NB4 (cell line): ENCODE results near the gene RABEPK.

Experiments
- CTCF ChIP-seq: IDR thresholded peaks from one replicate; pipeline ENCODE4 v1.5.1; 2012; ENCODE audit warnings: low read depth, low read length
- MYC ChIP-seq: IDR thresholded peaks from 2 replicates; pipeline ENCODE4 v1.6.1; 2011; ENCODE audit warnings: low read depth, low read length
- POLR2A ChIP-seq: IDR thresholded peaks from 2 replicates; pipeline ENCODE4 v1.6.1; 2011; ENCODE audit warnings: mild to moderate bottlenecking; ENCODE audit not compliant: insufficient read length; ENCODE audit errors: extremely low read depth
- TF ChIP-seq, protein P1 (sequence below): IDR thresholded peaks from 2 replicates; pipeline ENCODE4 v1.6.1; 2011; ENCODE audit warnings: low read depth, low read length

GRCh38 chr9:125176636-125177035 is 23.7 kb upstream of the RABEPK start:
- TF ChIP-seq CTCF (no peak), POLR2A (no peak), MYC (no peak)
- TF ChIP-seq, protein P1, sequence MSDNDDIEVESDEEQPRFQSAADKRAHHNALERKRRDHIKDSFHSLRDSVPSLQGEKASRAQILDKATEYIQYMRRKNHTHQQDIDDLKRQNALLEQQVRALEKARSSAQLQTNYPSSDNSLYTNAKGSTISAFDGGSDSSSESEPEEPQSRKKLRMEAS: no peak
